Psoas muscle (tissue), 8 donors: ENCODE data around the gene AKAP8L. TPM values are rescaled to one million over a fixed set of nuclear protein-coding genes. Genes with fewer than 3 reads are reported as not detected.

Source experiments
- ATAC-seq, 4 donors: fragments of 200-7000 bp; cut with Tn5 transposase; one replicate each; pipeline ENCODE4 v1.9.1; 2020; ENCODE audit warnings: moderate library complexity in 3 of 4, mild to moderate bottlenecking in 2 of 4
- DNase-seq, 2 donors: peaks; one replicate each; pipeline ENCODE4 v3.0.0-alpha.2; 2020
- H3K27ac ChIP-seq: fragments of 200-600 bp; one replicate; pipeline ENCODE4 v1.8.0; 2022
- H3K27me3 ChIP-seq, 3 donors: fragments of 200-600 bp in 1 of 3; one replicate each; pipeline versions ENCODE4 v1.6.1 to v1.8.0; 2013 to 2022; ENCODE audit warnings: low read length in 2 of 3, mild to moderate bottlenecking in 2 of 3, moderate library complexity in 1 of 3; ENCODE audit not compliant: insufficient read depth in 3 of 3
- H3K36me3 ChIP-seq, 2 donors: fragments of 200-600 bp in 1 of 2; one replicate each; pipeline versions ENCODE4 v1.6.1 to v1.8.0; 2013 to 2022; ENCODE audit warnings: low read depth in 1 of 2, mild to moderate bottlenecking in 1 of 2, moderate library complexity in 1 of 2; ENCODE audit not compliant: insufficient read depth in 1 of 2
- H3K4me1 ChIP-seq: fragments of 200-600 bp; one replicate; pipeline ENCODE4 v1.8.0; 2022
- H3K4me3 ChIP-seq: fragments of 200-600 bp; one replicate; pipeline ENCODE4 v1.8.0; 2022; ENCODE audit warnings: mild to moderate bottlenecking
- H3K9me3 ChIP-seq: fragments of 200-600 bp; one replicate; pipeline ENCODE4 v1.8.0; 2022
- WGBS, 3 donors: extraction: QIAGEN DNeasy Blood & Tissue Kit; methylation state at CpG; one replicate each; pipeline versions ENCODE4 v1.1.6 to v1.1.7; 2013; 5-methylcytosine and 5-hydroxymethylcytosine counted together
- intact Hi-C, 2 donors: fragments of 100-400 bp; cut with DNase I; formaldehyde crosslinking; loops; one replicate each; pipeline versions ENCODE4 v1.11.0 to v1.14.2; 2022
- polyA plus RNA-seq, 3 donors: library from polyadenylated mRNA; stranded (reverse); fragments of 200-250 nt; gene quantifications; one replicate each; pipeline ENCODE4 v1.2.3, GENCODE V29; 2013
- total RNA-seq, 4 donors: library from RNA; stranded (reverse); fragmentation: NEBNext Ultra II Directional in 2 of 4; extraction: Animal tissue kit (Norgen Biotek cat#: 25700) in 2 of 4; gene quantifications; one replicate each; pipeline versions ENCODE4 v1.2.1 to v1.2.4, GENCODE V29; 2021 to 2023
- TF ChIP-seq, protein P1 (sequence below): fragments of 200-600 bp; IDR thresholded peaks from one replicate; pipeline ENCODE4 v1.8.0; 2022; ENCODE audit warnings: antibody characterized with exemption
- donor health status: healthy with polysubstance abuse.
- donor health status: DM: no; HTN: no; CAD: no; lungs with moderate emphysema.
- donor health status: Bipolar disorder and iron deficiency.
- donor health status: healthy.
- donor health status: DM: yes; HTN: yes; CAD: no.
- donor health status: DM: no; HTN: no; CAD: no.
- donor health status: DM: no; HTN: no; CAD: no.
- donor health status: DM: yes; HTN: yes; CAD: no.

The AKAP8L gene
- total and polyA plus RNA-seq, 7 donors: 34.6 to 72.9 (median 51.1) TPM

DNA sequence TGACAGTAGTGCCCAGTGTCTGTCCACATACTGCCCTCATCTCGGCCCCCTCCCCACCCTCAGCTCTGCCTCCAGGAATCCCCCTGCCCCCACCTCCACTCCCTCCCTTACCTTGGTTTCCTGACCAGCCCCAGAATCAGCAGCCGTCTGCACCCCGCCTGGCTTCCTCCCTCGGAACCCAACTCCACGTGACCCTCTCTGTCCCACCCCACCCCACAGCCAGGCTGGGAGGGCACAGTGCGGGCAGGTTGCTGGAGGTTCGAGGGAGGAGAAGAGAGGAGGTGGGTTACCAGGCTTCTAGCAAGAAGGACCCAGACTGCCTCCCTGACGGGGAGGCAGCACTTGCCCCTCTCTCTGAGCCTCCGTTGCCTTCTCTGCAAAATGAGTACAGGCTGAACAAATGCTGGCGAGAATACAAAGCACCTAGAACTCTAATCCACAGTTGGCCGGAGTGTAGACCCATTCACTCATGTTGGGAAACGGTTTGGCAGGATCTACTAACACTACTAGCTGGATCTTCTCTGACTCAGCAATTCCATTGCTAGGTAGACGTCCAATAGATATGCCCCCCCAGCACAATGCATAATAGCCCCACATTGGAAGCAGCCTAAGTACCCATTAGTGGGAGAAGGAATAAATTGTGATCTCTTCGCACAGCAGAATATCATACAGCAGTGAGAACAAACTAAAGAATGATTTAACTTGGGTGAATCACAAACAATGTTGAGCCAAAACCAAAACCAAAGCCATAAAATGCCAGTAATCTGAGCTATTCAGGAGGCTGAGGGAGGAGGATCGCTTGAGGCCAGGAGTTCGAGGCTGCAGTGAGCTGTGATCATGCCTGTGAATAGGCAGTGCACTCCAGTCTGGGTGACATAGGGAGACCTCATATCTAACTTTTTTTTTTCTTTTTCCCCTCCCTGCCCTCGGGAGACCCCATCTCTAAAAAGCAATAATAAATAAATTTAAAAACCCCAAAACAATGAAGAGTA lies 45.9 kb upstream of the AKAP8L start, which contains the start of gene RASAL3:
Gene RASAL3, minus strand, starts transcription at position 151 of the 992 bp plus-strand sequence. CDS start 186 bp downstream, outside the sequence.
- H3K27ac ChIP-seq: no peak within 1 kb of the TSS
- DNase-seq (peak in 1 of 2 donors; percentile 57), ATAC-seq (peak in 1 of 4 donors; percentile 65)

DNA sequence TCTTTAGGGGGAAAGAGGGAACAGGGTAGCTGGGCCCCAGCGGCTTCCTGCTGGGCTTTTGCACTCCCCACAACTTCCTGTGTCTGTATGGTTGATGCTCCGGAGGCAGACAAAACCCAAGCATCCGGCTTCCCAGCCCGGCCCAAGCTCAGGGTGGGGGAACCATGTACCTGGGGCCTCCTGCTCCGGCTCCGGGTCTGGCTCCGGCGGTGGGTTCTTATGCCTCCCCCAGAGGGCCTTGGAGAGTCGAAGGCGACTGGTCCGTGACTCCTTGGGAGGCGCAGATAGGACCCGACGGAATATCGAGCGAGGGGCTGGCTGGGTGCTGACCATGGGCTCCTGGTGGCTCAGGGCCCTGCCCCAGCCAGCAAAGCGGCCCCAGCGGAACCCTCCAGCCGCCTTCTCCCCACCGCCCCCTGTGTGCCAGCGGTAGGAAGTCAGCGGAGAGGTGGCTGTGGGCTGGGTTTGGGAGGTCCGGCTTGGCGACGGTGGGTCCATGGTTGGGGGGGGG lies 45.1 kb upstream of the AKAP8L start:
- H3K36me3 ChIP-seq: no peaks in the 10 kb centered on the region
- peaks cover 0 to 9% (median 4%) of the 10 kb centered on the region in 3 donors for H3K27me3 ChIP-seq
- no peaks in the 10 kb centered on the region for H3K9me3 ChIP-seq
- H3K4me3 ChIP-seq: peak overlapping the region; percentile 52
- TF ChIP-seq, protein P1, sequence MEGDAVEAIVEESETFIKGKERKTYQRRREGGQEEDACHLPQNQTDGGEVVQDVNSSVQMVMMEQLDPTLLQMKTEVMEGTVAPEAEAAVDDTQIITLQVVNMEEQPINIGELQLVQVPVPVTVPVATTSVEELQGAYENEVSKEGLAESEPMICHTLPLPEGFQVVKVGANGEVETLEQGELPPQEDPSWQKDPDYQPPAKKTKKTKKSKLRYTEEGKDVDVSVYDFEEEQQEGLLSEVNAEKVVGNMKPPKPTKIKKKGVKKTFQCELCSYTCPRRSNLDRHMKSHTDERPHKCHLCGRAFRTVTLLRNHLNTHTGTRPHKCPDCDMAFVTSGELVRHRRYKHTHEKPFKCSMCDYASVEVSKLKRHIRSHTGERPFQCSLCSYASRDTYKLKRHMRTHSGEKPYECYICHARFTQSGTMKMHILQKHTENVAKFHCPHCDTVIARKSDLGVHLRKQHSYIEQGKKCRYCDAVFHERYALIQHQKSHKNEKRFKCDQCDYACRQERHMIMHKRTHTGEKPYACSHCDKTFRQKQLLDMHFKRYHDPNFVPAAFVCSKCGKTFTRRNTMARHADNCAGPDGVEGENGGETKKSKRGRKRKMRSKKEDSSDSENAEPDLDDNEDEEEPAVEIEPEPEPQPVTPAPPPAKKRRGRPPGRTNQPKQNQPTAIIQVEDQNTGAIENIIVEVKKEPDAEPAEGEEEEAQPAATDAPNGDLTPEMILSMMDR: no peak
- no peaks in the 10 kb centered on the region for H3K4me1 ChIP-seq
- H3K27ac ChIP-seq: no peak overlapping the region
- ATAC-seq (no peak), DNase-seq (peak in 1 of 2 donors; percentile 54)
- 37 to 47% (median 46%) methylated on average over 19 to 25 of the region's 25 CpGs for WGBS, 3 donors
- intact Hi-C loops: no loop called here

More for the DNA sequence above, 45.9 kb upstream of the AKAP8L start, which contains the start of gene RASAL3:
- WGBS, 3 donors: 25 to 31% (median 28%) methylated on average over 17 of the region's 17 CpGs
- Histone ChIP-seq H3K36me3 (no peaks in the 10 kb centered on the region), H3K4me1 (no peaks in the 10 kb centered on the region), H3K27me3 (peaks cover 0 to 17% (median 11%) of the 10 kb centered on the region in 3 donors), H3K4me3 (peak within 1 kb of the TSS; percentile 52), H3K9me3 (no peaks in the 10 kb centered on the region)
- TF ChIP-seq, protein P1: no peak
- intact Hi-C loops: no loop called here

DNA sequence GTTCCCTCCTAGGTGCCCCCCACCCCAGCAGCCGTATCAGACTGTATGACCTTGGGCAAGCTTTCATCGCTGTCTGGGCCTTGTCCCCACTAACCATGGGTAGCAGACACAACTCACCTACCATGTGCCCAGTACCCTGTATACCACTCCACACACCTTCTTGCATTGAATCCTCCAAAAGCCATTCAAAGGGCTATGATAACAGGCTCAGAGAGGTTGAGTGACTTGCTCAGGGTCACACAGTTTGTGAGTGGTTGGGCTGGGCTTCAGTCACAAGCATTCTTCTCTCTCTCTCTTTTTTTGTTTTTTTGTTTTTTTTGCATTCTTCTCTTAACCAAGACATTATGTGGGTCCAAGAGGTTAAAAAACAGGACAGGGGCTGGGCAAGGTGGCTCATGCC lies 42.9 kb upstream of the AKAP8L start:
- ATAC-seq (no peak), DNase-seq (no peak)

DNA sequence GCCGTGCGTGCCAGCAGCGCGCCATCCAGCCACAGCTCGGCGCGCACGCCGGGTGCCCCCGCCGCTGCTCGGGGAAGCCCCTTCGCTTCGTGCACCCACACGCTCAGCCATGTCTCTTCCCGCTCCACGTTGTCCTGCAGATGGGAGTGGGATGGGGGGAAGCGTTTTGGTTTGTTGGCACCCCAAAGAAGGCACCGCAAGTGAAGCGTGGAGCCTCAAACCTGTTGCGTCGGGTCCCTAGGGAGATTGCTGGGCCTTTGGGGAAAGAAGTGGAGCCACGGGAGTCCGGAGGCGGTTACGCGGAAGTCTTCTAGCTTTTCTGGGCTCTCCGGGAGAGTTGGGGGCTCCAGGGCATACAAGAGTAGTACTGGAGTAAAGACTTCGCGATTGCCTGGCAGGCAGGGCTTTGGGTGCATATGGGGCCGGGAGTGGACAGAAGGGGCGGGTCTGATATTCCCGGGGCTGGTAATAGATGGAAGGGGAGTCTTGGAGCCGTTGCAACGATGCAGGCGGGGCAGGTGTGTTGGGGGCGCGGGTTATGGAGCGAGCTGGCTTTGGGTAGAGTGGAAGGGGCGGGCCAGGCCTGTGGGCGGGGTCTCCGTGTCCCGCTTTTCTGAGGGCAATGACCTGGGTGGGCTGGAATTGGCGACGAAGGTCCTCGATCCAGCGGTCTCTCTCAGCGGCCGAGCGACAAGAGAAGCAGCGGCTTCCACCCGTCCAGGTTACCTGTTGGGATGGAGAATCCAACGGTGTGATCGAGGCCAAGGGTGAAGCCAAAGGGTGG lies 39.1 kb upstream of the AKAP8L start:
- no peak for DNase-seq
- H3K27ac ChIP-seq: no peak overlapping the region
- no peaks in the 10 kb centered on the region for H3K9me3 ChIP-seq
- H3K27me3 ChIP-seq: peaks cover 0 to 30% (median 10%) of the 10 kb centered on the region in 3 donors
- peak overlapping the region; percentile 55 for H3K4me3 ChIP-seq
- H3K4me1 ChIP-seq: peaks cover 5% of the 10 kb centered on the region
- TF ChIP-seq, protein P1: no peak
- no peak for ATAC-seq
- no peaks in the 10 kb centered on the region for H3K36me3 ChIP-seq
- intact Hi-C loops: loop anchor here in 1 of 2 donors (10.0 kb wide), 2 partner anchors 97 to 283 kb away; no protein-coding TSS in a partner anchor
- 13 to 16% (median 15%) methylated on average over 51 to 54 of the region's 54 CpGs for WGBS, 3 donors

More for the DNA sequence above, 42.9 kb upstream of the AKAP8L start:
- no peaks in the 10 kb centered on the region for H3K36me3 ChIP-seq
- intact Hi-C loops: no loop called here
- H3K27ac ChIP-seq: no peak overlapping the region
- H3K27me3 ChIP-seq: peaks cover 0 to 12% (median 4%) of the 10 kb centered on the region in 3 donors
- H3K9me3 ChIP-seq: no peaks in the 10 kb centered on the region
- TF ChIP-seq, protein P1: no peak
- no peaks in the 10 kb centered on the region for H3K4me1 ChIP-seq
- no peak overlapping the region for H3K4me3 ChIP-seq
- 79 to 91% (median 89%) methylated on average over 2 of the region's 2 CpGs for WGBS, 3 donors
